ENCODE data around the gene IPMK. TPM values are rescaled to one million over a fixed set of nuclear protein-coding genes. Genes with fewer than 3 reads are reported as not detected.

IPMK gene
- total RNA-seq, 1 experiment from 2014 or later: 7.2 TPM

- H3K27ac ChIP-seq (ENCODE audit: insufficient read length, low read depth, low read length): no peak overlapping the region
- H3K4ac ChIP-seq (ENCODE audit: low read depth, low read length): no peak overlapping the region
- no peak overlapping the region for H4K8ac ChIP-seq (replicated peaks; ENCODE audit: insufficient read length, low read depth, low read length)
- no peak overlapping the region for H4K5ac ChIP-seq (ENCODE audit: insufficient read length, low read depth, low read length)
- H3K27me3 ChIP-seq (ENCODE audit: insufficient read depth, low read length): no peaks in the 10 kb centered on the region
- H3K9ac ChIP-seq (ENCODE audit: extremely low read depth, insufficient read length, low read length): no peak overlapping the region
- H2BK12ac ChIP-seq (ENCODE audit: insufficient read length, low read depth, low read length): no peak overlapping the region
- H3K9me3 ChIP-seq (ENCODE audit: control insufficient read depth, low read depth, low read length): no peaks in the 10 kb centered on the region
- TF ChIP-seq CTCF (conservative IDR thresholded peaks at IDR 0.05): no peak
- no peak for DNase-seq
- H3K56ac ChIP-seq (ENCODE audit: insufficient read length, low read depth, low read length): no peak overlapping the region
- H2AK5ac ChIP-seq (ENCODE audit: insufficient read length, low read length): no peak overlapping the region
- Mint-ChIP-seq H3K36me3 (ENCODE audit: insufficient read depth in 1 of 3, low read depth in 3 of 3) (peaks cover 22 to 41% (median 33%) of the 10 kb centered on the region in 3 experiments), H3K27me3 (ENCODE audit: low read depth) (no peaks in the 10 kb centered on the region), H3K9me3 (peaks cover 24 to 28% of the 10 kb centered on the region in 2 experiments), H3K27ac (peak overlapping the region in 2 of 3 experiments; percentile 40 to 84; a peak in 2 of 7 replicates), H3K4me3 (no peak overlapping the region), H3K4me1 (peaks cover 19 to 23% of the 10 kb centered on the region in 2 experiments)
- no peak overlapping the region for H2BK15ac ChIP-seq (ENCODE audit: low read depth, low read length)
- no peak overlapping the region for H3K4me2 ChIP-seq (ENCODE audit: insufficient read depth, insufficient read length, low read length)
- H2BK5ac ChIP-seq (ENCODE audit: insufficient read length, low read length): no peak overlapping the region
- H3K23ac ChIP-seq (ENCODE audit: insufficient read length, low read depth, low read length): no peak overlapping the region
- H3K4me1 ChIP-seq (ENCODE audit: insufficient read depth, low read length): peaks cover 2% of the 10 kb centered on the region; the same call in 1 of the 2 replicates
- H4K20me1 ChIP-seq (ENCODE audit: control insufficient read depth, insufficient read depth, insufficient read length): no peaks in the 10 kb centered on the region
- no peak overlapping the region for H3T11ph ChIP-seq (ENCODE audit: low read length)
- H3K18ac ChIP-seq (ENCODE audit: insufficient read length, low read depth, low read length): no peak overlapping the region
- H2AFZ ChIP-seq (ENCODE audit: low read length): no peak overlapping the region
- no peaks in the 10 kb centered on the region for H3K23me2 ChIP-seq (ENCODE audit: insufficient read length, low read depth, low read length, poor library complexity, severe bottlenecking)
- no peak overlapping the region for H3K14ac ChIP-seq (ENCODE audit: insufficient read depth, low read length)
- H2BK120ac ChIP-seq (ENCODE audit: low read depth, low read length, poor library complexity, severe bottlenecking): no peak overlapping the region
- H2BK20ac ChIP-seq (ENCODE audit: low read depth, low read length, poor library complexity, severe bottlenecking): no peak overlapping the region
- H3K79me2 ChIP-seq (ENCODE audit: insufficient read depth, low read length): no peaks in the 10 kb centered on the region
- no peak overlapping the region for H4K91ac ChIP-seq (ENCODE audit: insufficient read length, low read depth, low read length)
- WGBS (ENCODE audit: extremely low coverage, insufficient read length, low lambda C conversion rate): no CpG with 5 or more reads among the region's 4 CpGs
- H3K79me1 ChIP-seq (ENCODE audit: insufficient read depth, low read depth, low read length, poor library complexity, severe bottlenecking): no peaks in the 10 kb centered on the region
These were observed 27.2 kb downstream of the IPMK start for GRCh38 chr10:58240531-58240930.
